OCI-LY7 (cell line): ENCODE results near the gene SEC61B.

Source experiments
- CTCF ChIP-seq: fragments of 200-600 bp; sonication (generic); conservative IDR thresholded peaks from 2 replicates; pipeline ENCODE4 v1.5.1; 2014; ENCODE audit warnings: mild to moderate bottlenecking, antibody characterized with exemption, low read length, moderate library complexity, mixed read lengths
- EZH2phosphoT487 ChIP-seq: fragments of 200-600 bp; sonication (generic); IDR thresholded peaks from 2 replicates; pipeline ENCODE4 v1.6.1; 2018; ENCODE audit warnings: low read depth, borderline replicate concordance, mild to moderate bottlenecking, mixed run types, antibody characterized with exemption, low read length, moderate library complexity, mixed read lengths

- TF ChIP-seq CTCF (no peak), EZH2phosphoT487 (no peak)
Measured at GRCh38 chr9:99257723-99258389, 35.8 kb downstream of the SEC61B start.
